ENCODE data around the gene SLC9B1.

GRCh38 chr4:103044183-103044582 is 24.7 kb upstream of the SLC9B1 start:
- TF ChIP-seq EZH2 (IDR thresholded peaks at IDR 0.05; ENCODE audit: borderline replicate concordance, insufficient read depth, low read depth, low read length, poor library complexity, severe bottlenecking) (no peak), CTCF (IDR thresholded peaks at IDR 0.05) (no peak)

All from B cell (primary cell).